ENCODE data around the gene HAO1. TPM values are rescaled to one million over a fixed set of nuclear protein-coding genes. Genes with fewer than 3 reads are reported as not detected.

Gene HAO1
- total and polyA plus RNA-seq, 9 of the 15 experiments (the other 6 are each of a cell fraction or from before 2014, with no cell fraction given): not detected

GRCh38 chr20:7985916-7986315 lies 45.7 kb upstream of the HAO1 start (continued):
- TF ChIP-seq, protein P1, sequence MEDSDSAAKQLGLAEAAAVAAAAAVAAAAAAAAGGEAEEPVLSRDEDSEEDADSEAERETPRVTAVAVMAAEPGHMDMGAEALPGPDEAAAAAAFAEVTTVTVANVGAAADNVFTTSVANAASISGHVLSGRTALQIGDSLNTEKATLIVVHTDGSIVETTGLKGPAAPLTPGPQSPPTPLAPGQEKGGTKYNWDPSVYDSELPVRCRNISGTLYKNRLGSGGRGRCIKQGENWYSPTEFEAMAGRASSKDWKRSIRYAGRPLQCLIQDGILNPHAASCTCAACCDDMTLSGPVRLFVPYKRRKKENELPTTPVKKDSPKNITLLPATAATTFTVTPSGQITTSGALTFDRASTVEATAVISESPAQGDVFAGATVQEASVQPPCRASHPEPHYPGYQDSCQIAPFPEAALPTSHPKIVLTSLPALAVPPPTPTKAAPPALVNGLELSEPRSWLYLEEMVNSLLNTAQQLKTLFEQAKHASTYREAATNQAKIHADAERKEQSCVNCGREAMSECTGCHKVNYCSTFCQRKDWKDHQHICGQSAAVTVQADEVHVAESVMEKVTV (CRISPR knock-in tag; IDR thresholded peaks at IDR 0.05): no peak
- TF ChIP-seq, protein P2, sequence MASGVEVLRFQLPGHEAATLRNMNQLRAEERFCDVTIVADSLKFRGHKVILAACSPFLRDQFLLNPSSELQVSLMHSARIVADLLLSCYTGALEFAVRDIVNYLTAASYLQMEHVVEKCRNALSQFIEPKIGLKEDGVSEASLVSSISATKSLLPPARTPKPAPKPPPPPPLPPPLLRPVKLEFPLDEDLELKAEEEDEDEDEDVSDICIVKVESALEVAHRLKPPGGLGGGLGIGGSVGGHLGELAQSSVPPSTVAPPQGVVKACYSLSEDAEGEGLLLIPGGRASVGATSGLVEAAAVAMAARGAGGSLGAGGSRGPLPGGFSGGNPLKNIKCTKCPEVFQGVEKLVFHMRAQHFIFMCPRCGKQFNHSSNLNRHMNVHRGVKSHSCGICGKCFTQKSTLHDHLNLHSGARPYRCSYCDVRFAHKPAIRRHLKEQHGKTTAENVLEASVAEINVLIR (CRISPR knock-in tag; IDR thresholded peaks at IDR 0.05): no peak
- TF ChIP-seq ZNF175 (CRISPR knock-in tag; IDR thresholded peaks at IDR 0.05; ENCODE audit: low read depth): no peak
- no peak for TF ChIP-seq C11orf30 (IDR thresholded peaks at IDR 0.05; ENCODE audit: low read depth)
- no peak for TF ChIP-seq BCOR (IDR thresholded peaks at IDR 0.05)
- no peak for TF ChIP-seq MTA2 (IDR thresholded peaks at IDR 0.05; ENCODE audit: low read depth)
- no peak for TF ChIP-seq HLTF (IDR thresholded peaks at IDR 0.05)

- Histone ChIP-seq H3K9me1 (ENCODE audit: control insufficient read depth, insufficient read depth, low read length) (no peaks in the 10 kb centered on the region), H3K79me2 (ENCODE audit: control insufficient read depth, insufficient read depth, low read length) (no peaks in the 10 kb centered on the region), H3K9me3 (replicated peaks; ENCODE audit: control insufficient read depth, insufficient read depth, low read depth, low read length) (no peaks in the 10 kb centered on the region), H2AFZ (ENCODE audit: low read depth, low read length) (no peak overlapping the region), H3K4me2 (ENCODE audit: insufficient read depth, low read length) (no peak overlapping the region), H3K4me1 (replicated peaks in 1 of 2; ENCODE audit: control insufficient read depth in 2 of 2, insufficient read depth in 2 of 2, low read length in 2 of 2) (no peaks in the 10 kb centered on the region), H3K27me3 (ENCODE audit: control insufficient read depth in 2 of 2, insufficient read depth in 2 of 2, low read length in 2 of 2) (no peaks in the 10 kb centered on the region), H4K20me1 (replicated peaks; ENCODE audit: control insufficient read depth, insufficient read depth, low read length) (no peaks in the 10 kb centered on the region), H3K4me3 (no peak overlapping the region), H3K9ac (ENCODE audit: insufficient read depth in 1 of 2, low read depth in 2 of 2, low read length in 2 of 2) (no peak overlapping the region), H3K36me3 (ENCODE audit: control insufficient read depth, insufficient read depth, low read length) (peaks cover 13% of the 10 kb centered on the region; the same call in 1 of the 3 replicates), H3K27ac (ENCODE audit: extremely low read depth, low read depth, low read length) (no peak overlapping the region)
- intact Hi-C loops (cut with micrococcal nuclease) (no loop called here), in situ Hi-C loops (cut with MboI) (no loop called here)
- no TSS peak for BruUV-seq (replicated peaks)
- POLR2A ChIA-PET: interaction anchor here (1.0 kb wide), 1 partner anchor 12 kb away, joined by 3 read pairs; no protein-coding TSS in a partner anchor
- FAIRE-seq: no peak
- 82% methylated on average over 2 of the region's 2 CpGs for WGBS (ENCODE audit: insufficient coverage, low coverage, missing lambda C conversion rate)
- CTCF ChIA-PET (ENCODE audit: low intra/inter-chr PET ratio): no interaction called here
- ATAC-seq: no peak
- DNase-seq (ENCODE audit: extremely low read depth in 1 of 4, low spot score in 3 of 4): no peak
- TF ChIP-seq SOX6 (IDR thresholded peaks at IDR 0.05) (no peak), MTF1 (CRISPR knock-in tag; IDR thresholded peaks at IDR 0.05; ENCODE audit: borderline replicate concordance) (no peak), ZNF589 (CRISPR knock-in tag; IDR thresholded peaks at IDR 0.05; ENCODE audit: low read depth) (no peak), ZNF253 (CRISPR knock-in tag; conservative IDR thresholded peaks at IDR 0.05) (no peak), TGIF2 (CRISPR knock-in tag; IDR thresholded peaks at IDR 0.05) (no peak), HMG20B (CRISPR knock-in tag; IDR thresholded peaks at IDR 0.05) (no peak), GABPB1 (CRISPR knock-in tag; IDR thresholded peaks at IDR 0.05) (no peak), FIP1L1 (IDR thresholded peaks at IDR 0.05; ENCODE audit: low read depth, low read length, poor library complexity, severe bottlenecking) (no peak), FOXA1 (IDR thresholded peaks at IDR 0.05; ENCODE audit: borderline replicate concordance) (no peak), PRMT5 (CRISPR knock-in tag; IDR thresholded peaks at IDR 0.05) (no peak), ZNF143 (CRISPR knock-in tag; IDR thresholded peaks at IDR 0.05) (no peak), IRF9 (tag; IDR thresholded peaks at IDR 0.05) (no peak)
- TF ChIP-seq, protein P3, sequence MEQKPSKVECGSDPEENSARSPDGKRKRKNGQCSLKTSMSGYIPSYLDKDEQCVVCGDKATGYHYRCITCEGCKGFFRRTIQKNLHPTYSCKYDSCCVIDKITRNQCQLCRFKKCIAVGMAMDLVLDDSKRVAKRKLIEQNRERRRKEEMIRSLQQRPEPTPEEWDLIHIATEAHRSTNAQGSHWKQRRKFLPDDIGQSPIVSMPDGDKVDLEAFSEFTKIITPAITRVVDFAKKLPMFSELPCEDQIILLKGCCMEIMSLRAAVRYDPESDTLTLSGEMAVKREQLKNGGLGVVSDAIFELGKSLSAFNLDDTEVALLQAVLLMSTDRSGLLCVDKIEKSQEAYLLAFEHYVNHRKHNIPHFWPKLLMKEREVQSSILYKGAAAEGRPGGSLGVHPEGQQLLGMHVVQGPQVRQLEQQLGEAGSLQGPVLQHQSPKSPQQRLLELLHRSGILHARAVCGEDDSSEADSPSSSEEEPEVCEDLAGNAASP (IDR thresholded peaks at IDR 0.05): no peak
Measured at GRCh38 chr20:7984192-7984591, 43.9 kb upstream of the HAO1 start.

Measured in K562 (cell line).